Activated T-cell treated with anti-CD3 and anti-CD28 coated beads for 24 hours (primary cell): ENCODE data around the gene PMF1.
"Not testable (repeated sequence)": the region's sequence is repeated elsewhere in the genome, so short reads cannot be mapped to it uniquely, and the experiment has no call there.

Experiments used
- DNase-seq: peaks from one replicate; pipeline ENCODE4 v3.0.0-alpha.2; 2020; ENCODE audit warnings: low read depth

Gene PMF1

GRCh38 chr1:156196445-156196844 lies 16.4 kb upstream of the PMF1 start:
- no peak for DNase-seq

GRCh38 chr1:156198831-156199349 lies 13.9 kb upstream of the PMF1 start:
- no peak for DNase-seq

- DNase-seq, result no peak
Measured at GRCh38 chr1:156200044-156200443, 12.8 kb upstream of the PMF1 start.

- DNase-seq, result no peak
Measured at GRCh38 chr1:156203331-156203730, 9.5 kb upstream of the PMF1 start.

- no peak for DNase-seq
Measured at GRCh38 chr1:156204686-156205085, 8.1 kb upstream of the PMF1 start.

- DNase-seq, result no peak
Measured at GRCh38 chr1:156211243-156211642, 1.6 kb upstream of the PMF1 start.

- no peak for DNase-seq
Measured at GRCh38 chr1:156212130-156212529, 677 bp upstream of the PMF1 start.

- no peak for DNase-seq
Measured at GRCh38 chr1:156213644-156213966, 798 bp downstream of the PMF1 start.

GRCh38 chr1:156214024-156214748 lies 1.4 kb downstream of the PMF1 start:
- no peak for DNase-seq

- DNase-seq, result not testable (repeated sequence)
Measured at GRCh38 chr1:156216361-156217086, 3.7 kb downstream of the PMF1 start.

- DNase-seq, result no peak
Measured at GRCh38 chr1:156217871-156218270, 5.1 kb downstream of the PMF1 start.

- no peak for DNase-seq
Measured at GRCh38 chr1:156220226-156220625, 7.4 kb downstream of the PMF1 start.

GRCh38 chr1:156221986-156222692 lies 9.3 kb downstream of the PMF1 start:
- DNase-seq, result no peak

- no peak for DNase-seq
Measured at GRCh38 chr1:156225677-156226014, 12.8 kb downstream of the PMF1 start.

GRCh38 chr1:156226116-156226538 lies 13.3 kb downstream of the PMF1 start:
- DNase-seq, result no peak

- DNase-seq, result no peak
Measured at GRCh38 chr1:156226782-156227181, 14.0 kb downstream of the PMF1 start.

GRCh38 chr1:156228501-156228900 lies 15.7 kb downstream of the PMF1 start:
- DNase-seq, result no peak

GRCh38 chr1:156229809-156230472 lies 17.1 kb downstream of the PMF1 start:
- no peak for DNase-seq

GRCh38 chr1:156230473-156230837 lies 17.6 kb downstream of the PMF1 start:
- no peak for DNase-seq

- no peak for DNase-seq
Measured at GRCh38 chr1:156232201-156232894, 19.5 kb downstream of the PMF1 start.

- DNase-seq, result no peak
Measured at GRCh38 chr1:156233426-156234127, 20.8 kb downstream of the PMF1 start.
